Activated naive CD4-positive, alpha-beta T cell treated with anti-CD3 and anti-CD28 coated beads for 36 hours (primary cell): Measurements from ENCODE around the gene NAT8. TPM values are rescaled to one million over a fixed set of nuclear protein-coding genes. Genes with fewer than 3 reads are reported as not detected.
"Not testable (repeated sequence)": the region's sequence is repeated elsewhere in the genome, so short reads cannot be mapped to it uniquely, and the experiment has no call there.

Source experiments
- CTCF ChIA-PET: fragments of 350-600 bp; sonication (Branson Sonifier 250); formaldehyde crosslinking; loops from one replicate; lab custom pipeline; 2021; ENCODE audit warnings: antibody characterized with exemption; lab: Charles Lee
- DNase-seq: peaks from one replicate; pipeline ENCODE4 v3.0.0-alpha.2; 2020
- H3K27ac Mint-ChIP-seq: one replicate; pipeline ENCODE4 v1.8.0; 2021; ENCODE audit warnings: mild to moderate bottlenecking, mixed read lengths
- H3K27me3 Mint-ChIP-seq: one replicate; pipeline ENCODE4 v1.8.0; 2021; ENCODE audit warnings: low read depth, mixed read lengths
- H3K36me3 Mint-ChIP-seq: one replicate; pipeline ENCODE4 v1.8.0; 2021; ENCODE audit warnings: low read depth, mixed read lengths
- H3K4me1 Mint-ChIP-seq: one replicate; pipeline ENCODE4 v1.8.0; 2021; ENCODE audit warnings: low read depth, mixed read lengths
- H3K4me3 Mint-ChIP-seq: one replicate; pipeline ENCODE4 v1.8.0; 2021; ENCODE audit warnings: mild to moderate bottlenecking, moderate library complexity, mixed read lengths
- H3K9me3 Mint-ChIP-seq: one replicate; pipeline ENCODE4 v1.8.0; 2021; ENCODE audit warnings: mixed read lengths
- intact Hi-C: fragments of 100-400 bp; cut with micrococcal nuclease; formaldehyde crosslinking; loops from one replicate; pipeline ENCODE4 v1.15.1; 2023
- total RNA-seq, 2 experiments: library from RNA; stranded (reverse); gene quantifications; one replicate each; pipeline ENCODE4 v1.2.3, GENCODE V29; 2021

The NAT8 gene, protein sequence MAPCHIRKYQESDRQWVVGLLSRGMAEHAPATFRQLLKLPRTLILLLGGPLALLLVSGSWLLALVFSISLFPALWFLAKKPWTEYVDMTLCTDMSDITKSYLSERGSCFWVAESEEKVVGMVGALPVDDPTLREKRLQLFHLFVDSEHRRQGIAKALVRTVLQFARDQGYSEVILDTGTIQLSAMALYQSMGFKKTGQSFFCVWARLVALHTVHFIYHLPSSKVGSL
- total RNA-seq = not detected

DNA sequence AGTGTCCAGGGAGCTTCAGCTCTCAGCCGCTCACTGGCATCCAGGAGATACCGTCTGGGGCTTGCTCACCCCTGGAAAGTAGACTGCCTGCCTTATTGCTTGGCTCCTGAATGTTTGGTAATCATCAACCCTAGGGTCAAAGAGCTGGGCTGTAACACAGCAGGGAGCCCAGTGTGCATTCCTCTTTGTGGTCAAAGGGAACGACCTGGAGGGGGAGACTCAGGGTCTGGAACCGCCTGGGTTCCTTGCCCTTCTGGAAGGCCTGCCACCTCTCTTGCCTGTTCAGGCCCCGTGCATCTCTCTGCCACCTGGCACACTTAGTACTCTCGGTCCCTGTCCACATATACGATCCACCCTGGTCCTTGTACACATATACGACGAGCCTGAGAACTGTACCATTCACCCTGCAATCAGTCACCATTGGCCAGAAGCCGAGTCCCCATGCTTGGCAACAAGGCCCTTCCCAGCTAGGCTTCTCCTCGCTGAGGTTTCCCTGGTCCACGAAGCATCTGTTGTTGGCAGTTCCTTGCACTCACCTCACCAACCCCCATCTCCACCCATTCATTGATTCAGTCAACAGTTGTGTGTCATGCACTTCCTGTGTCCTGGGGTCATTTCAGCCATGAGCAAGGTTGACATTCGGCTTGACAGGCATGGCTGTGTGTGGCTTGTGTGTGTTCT is at the start of gene NAT8:
Gene NAT8 (minus strand): TSS at position 85 of the 681 bp plus-strand sequence. CDS start 794 bp downstream, outside the sequence.
- peaks cover 12% of the 10 kb centered on the region for H3K27me3 Mint-ChIP-seq
- no peak for DNase-seq

DNA sequence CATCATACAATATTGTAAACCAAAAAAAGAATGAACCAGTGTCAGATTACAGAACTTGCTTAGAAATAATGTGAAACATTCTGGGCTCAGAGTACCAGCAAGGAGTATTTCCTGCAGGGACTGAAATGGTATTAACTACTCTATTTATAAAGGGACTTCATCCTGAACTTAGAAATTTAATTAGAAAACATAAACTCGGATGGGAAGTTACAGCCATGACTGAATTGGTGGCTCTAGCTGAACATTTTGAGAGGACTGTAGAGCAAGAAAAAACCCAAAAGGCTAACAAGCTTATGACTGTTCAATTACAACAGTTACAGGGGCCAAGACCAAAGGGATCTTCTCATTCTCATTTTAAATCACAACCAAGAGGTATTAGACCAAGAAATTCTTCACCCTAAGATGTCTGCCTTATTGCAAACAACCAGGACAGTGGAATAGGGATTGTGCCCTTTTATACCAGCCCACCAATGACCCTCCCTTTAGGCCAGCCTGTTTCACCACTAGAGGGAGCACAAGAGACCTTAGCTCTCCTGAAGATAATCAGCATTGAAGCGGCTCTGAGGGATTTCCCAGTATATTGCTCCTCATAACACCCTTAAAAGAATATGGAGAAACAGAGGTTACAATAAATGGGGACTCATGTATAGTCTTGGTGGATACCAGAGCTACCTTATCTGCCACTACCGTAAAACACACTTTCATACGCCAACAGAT is 48.3 kb upstream of the NAT8 start:
- H3K4me3 Mint-ChIP-seq, H3K36me3 Mint-ChIP-seq, H3K4me1 Mint-ChIP-seq, H3K27ac Mint-ChIP-seq, intact Hi-C loops, H3K9me3 Mint-ChIP-seq, H3K27me3 Mint-ChIP-seq: not testable (repeated sequence)
- CTCF ChIA-PET = interaction anchor here (1.5 to 1.8 kb wide), 2 partner anchors 10 to 11 kb away, joined by 5 to 12 read pairs; no protein-coding TSS in a partner anchor
- peak; percentile 45 for DNase-seq

More for the DNA sequence above, at the start of gene NAT8:
- intact Hi-C loops = no loop called here
- Mint-ChIP-seq H3K4me1 (no peaks in the 10 kb centered on the region), H3K36me3 (peaks cover 1% of the 10 kb centered on the region), H3K9me3 (peaks cover 13% of the 10 kb centered on the region), H3K27ac (no peak within 1 kb of the TSS), H3K4me3 (no peak within 1 kb of the TSS)
- CTCF ChIA-PET = interaction anchor here (1.1 kb wide), 1 partner anchor 12 kb away, joined by 3 read pairs; no protein-coding TSS in a partner anchor

- H3K27ac Mint-ChIP-seq, H3K36me3 Mint-ChIP-seq, H3K9me3 Mint-ChIP-seq, H3K4me1 Mint-ChIP-seq, DNase-seq, H3K27me3 Mint-ChIP-seq, intact Hi-C loops, H3K4me3 Mint-ChIP-seq: not testable (repeated sequence)
- CTCF ChIA-PET = interaction anchor here (1.4 kb wide), 1 partner anchor 133 kb away, joined by 4 read pairs; no protein-coding TSS in a partner anchor
Observed at GRCh38 chr2:73688494-73688893, 46.3 kb upstream of the NAT8 start.

DNA sequence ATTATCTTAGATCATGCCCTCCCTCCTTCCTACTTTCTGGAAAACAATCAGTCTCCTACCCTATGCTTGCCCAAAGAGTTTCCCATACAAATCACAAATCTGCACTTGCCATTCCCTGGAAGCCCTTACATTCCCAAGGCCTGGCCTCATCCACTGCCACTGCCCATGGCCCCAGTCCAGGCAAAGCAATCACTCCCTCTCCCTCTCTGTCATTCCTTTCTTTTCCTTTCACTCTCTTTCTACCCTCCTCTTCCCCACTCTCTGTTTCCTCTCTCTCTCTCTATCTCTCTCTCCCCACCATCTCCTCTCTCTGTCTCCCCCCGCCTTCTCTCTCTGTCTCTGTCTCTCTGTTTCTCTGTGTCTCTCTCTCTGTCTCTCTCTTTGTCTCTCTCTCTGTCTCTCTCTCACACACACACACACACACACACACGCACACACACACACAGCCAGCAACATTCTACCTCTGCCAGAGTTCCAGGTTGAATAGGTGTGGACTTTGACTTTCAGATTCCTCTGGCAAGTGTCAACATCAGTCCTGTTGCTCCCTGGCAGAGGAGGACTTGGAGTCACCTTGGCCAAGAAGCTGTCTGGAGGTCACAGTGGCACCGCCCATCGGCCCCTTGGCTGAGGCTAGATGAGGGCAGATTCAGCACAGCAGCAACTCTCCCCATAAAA is 43.7 kb upstream of the NAT8 start:
- no peak for DNase-seq
- intact Hi-C loops = no loop called here
- CTCF ChIA-PET = interaction anchor here (0.6 kb wide), 1 partner anchor 59 kb away, joined by 4 read pairs; no protein-coding TSS in a partner anchor

DNA sequence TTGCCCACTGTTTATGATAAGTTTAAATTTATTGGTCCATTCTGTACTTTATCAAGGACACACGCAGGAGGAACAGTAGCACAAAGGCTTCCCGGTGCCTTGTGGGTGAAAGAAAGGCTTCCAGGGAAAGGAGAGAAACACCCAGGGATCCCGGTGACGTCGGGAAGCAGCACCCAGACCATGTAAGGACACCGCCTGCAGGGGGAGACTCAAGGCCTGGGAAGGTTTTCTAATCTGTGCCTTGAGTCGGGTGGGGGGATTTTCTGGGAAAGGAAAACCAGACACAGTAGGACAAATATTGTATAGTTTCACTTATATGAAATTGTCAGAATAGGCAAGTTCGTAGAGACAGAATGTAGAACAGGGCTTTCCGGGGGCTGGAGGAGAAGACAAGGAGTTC is 42.7 kb upstream of the NAT8 start:
- H3K4me1 Mint-ChIP-seq, H3K9me3 Mint-ChIP-seq, CTCF ChIA-PET, intact Hi-C loops, DNase-seq, H3K27me3 Mint-ChIP-seq, H3K36me3 Mint-ChIP-seq, H3K27ac Mint-ChIP-seq, H3K4me3 Mint-ChIP-seq: not testable (repeated sequence)

More for the DNA sequence above, 43.7 kb upstream of the NAT8 start:
- no peaks in the 10 kb centered on the region for H3K4me1 Mint-ChIP-seq
- H3K27ac Mint-ChIP-seq = no peak overlapping the region
- no peaks in the 10 kb centered on the region for H3K27me3 Mint-ChIP-seq
- peaks cover 2% of the 10 kb centered on the region for H3K36me3 Mint-ChIP-seq
- no peak overlapping the region for H3K4me3 Mint-ChIP-seq
- H3K9me3 Mint-ChIP-seq = peaks cover 7% of the 10 kb centered on the region

DNA sequence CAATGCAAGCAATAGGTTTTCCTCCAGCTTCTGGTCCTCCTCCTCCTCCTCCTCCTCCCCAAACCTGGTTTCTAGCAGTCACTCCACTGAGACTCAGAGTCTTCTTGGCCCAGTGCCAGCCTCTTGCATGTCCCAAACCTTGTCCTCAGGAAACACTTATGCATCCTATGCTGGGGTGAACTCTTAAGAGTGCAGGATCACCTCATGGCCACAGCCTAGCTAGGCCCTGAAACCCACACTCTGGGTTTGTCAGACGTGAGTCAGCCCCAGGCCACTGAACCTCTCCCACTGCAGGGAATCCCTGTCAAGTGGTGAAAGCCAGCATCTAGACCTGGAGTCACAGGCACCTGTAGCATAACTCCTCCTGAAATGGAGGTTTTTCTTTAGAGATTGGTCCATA is 42.1 kb upstream of the NAT8 start:
- H3K27me3 Mint-ChIP-seq, H3K27ac Mint-ChIP-seq, intact Hi-C loops, H3K4me1 Mint-ChIP-seq, H3K9me3 Mint-ChIP-seq, H3K36me3 Mint-ChIP-seq, CTCF ChIA-PET, DNase-seq, H3K4me3 Mint-ChIP-seq: not testable (repeated sequence)

DNA sequence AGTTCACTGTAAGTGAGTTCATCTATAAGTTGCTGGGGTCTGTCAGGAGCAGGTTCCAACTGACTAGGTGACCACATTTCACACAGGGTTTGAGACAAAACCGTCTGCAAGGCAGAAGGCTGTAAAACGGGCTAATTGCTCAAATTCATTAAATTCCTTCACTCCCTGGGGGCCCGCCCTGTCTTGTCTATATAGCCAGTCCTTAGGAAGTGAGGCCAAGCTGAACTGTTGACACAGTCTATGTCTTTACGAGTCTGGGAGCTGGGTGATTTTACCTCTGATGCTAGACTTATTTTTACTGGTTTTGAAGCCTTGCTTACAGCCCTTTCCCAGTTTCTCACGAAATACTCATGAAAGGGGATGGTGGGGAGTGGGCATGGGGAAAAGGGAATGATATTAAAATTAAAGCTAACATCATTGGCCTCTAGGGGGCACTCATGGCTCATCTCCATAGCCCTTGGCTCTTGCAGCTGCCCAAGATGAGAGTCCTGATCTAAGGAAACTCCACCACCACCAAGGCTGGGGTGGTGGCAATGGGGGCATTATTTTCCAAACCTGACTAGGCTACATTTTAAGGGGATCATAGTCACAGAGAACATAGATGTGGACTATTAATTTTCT is 37.8 kb upstream of the NAT8 start:
- H3K36me3 Mint-ChIP-seq, H3K4me3 Mint-ChIP-seq, H3K27ac Mint-ChIP-seq, H3K9me3 Mint-ChIP-seq, H3K4me1 Mint-ChIP-seq, H3K27me3 Mint-ChIP-seq: not testable (repeated sequence)
- CTCF ChIA-PET = interaction anchor here (0.6 to 2.4 kb wide), 15 partner anchors 9 to 804 kb away, joined by 3 to 12 read pairs (median 3); no protein-coding TSS in a partner anchor
- intact Hi-C loops = loop anchor here (1.0 to 2.0 kb wide), 3 partner anchors 100 to 467 kb away; partner anchors contain the start of genes BOLA3 and DUSP11
- peak; percentile 61 for DNase-seq

DNA sequence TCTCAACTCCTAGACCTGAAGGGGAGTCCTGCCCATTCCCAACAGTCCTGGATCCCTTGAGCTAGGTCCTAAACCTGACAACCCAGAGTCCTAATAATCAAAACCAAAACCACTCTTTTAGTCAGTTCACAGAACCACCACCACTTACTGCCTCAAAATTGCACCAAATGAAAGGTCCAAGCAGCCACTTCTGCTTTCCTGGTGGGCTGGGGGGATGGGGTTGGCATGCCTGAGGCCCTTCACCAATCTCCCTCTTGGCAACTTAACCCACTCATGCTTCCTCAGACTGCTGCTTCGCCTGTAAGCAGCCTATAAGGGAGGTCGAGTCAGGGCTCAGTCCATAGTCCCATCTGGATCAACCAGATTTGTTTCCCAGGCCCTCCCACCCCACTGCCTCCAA is 37.0 kb upstream of the NAT8 start:
- H3K27ac Mint-ChIP-seq, intact Hi-C loops, H3K4me3 Mint-ChIP-seq, H3K9me3 Mint-ChIP-seq, DNase-seq, H3K4me1 Mint-ChIP-seq, H3K36me3 Mint-ChIP-seq, H3K27me3 Mint-ChIP-seq: not testable (repeated sequence)
- CTCF ChIA-PET = interaction anchor here (1.3 to 2.4 kb wide), 7 partner anchors 10 to 145 kb away, joined by 3 to 12 read pairs (median 4); no protein-coding TSS in a partner anchor

DNA sequence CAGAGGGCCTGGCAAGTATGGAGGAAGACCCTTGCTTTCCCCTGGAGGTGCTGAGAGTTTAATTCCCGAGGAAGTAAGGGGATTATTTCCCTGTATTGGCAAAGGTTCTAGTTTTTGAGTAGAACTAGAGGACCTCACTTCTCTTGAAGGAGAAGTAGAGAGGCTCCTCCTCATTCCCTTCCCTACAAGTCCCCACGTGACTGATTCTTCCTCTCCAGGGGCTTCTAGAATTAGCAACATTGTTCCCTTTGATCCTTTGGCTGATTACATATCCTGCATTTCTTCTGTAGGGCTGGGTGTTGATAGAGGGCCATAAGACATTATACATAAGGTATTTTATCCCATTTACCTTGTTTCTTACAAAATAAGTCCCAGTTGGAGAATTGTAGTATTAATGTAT is 35.8 kb upstream of the NAT8 start:
- CTCF ChIA-PET = interaction anchor here (1.5 kb wide), 1 partner anchor 146 kb away, joined by 3 read pairs; no protein-coding TSS in a partner anchor
- H3K4me1 Mint-ChIP-seq, H3K27me3 Mint-ChIP-seq, H3K36me3 Mint-ChIP-seq, H3K4me3 Mint-ChIP-seq, DNase-seq, H3K9me3 Mint-ChIP-seq, H3K27ac Mint-ChIP-seq, intact Hi-C loops: not testable (repeated sequence)

- H3K4me1 Mint-ChIP-seq = not testable (repeated sequence)
Observed at GRCh38 chr2:73676211-73676610, 34.0 kb upstream of the NAT8 start.

DNA sequence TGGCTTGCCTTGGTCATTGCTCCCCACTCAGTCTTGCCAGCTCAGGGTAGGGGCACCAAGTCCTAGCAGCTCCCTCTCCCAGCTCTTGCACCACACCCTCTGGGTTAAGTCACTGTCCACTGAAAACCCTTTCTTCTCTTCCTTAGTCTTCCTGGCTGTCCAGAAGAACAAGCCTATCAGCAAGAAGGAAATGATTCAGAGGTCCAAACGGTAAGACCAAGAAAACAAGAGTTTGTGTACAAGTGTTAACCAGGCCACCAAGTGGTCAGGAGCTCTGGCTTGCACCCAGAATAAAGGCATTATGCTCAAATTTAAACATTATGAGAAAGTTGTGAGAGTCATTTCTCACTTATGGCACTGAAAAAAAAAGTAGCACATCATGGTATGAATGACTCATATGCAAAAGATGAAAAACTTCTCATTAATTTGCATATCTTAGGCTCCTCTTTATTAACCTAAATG is 32.5 kb upstream of the NAT8 start:
- CTCF ChIA-PET = interaction anchor here (1.5 kb wide), 1 partner anchor 149 kb away, joined by 4 read pairs; no protein-coding TSS in a partner anchor
- H3K36me3 Mint-ChIP-seq, H3K9me3 Mint-ChIP-seq, H3K4me3 Mint-ChIP-seq, H3K27ac Mint-ChIP-seq, H3K4me1 Mint-ChIP-seq, H3K27me3 Mint-ChIP-seq: not testable (repeated sequence)
- DNase-seq = peak; percentile 24
- intact Hi-C loops = loop anchor here (1.0 kb wide), 1 partner anchor 60 kb away; no protein-coding TSS in a partner anchor

More at GRCh38 chr2:73676211-73676610, 34.0 kb upstream of the NAT8 start:
- DNase-seq, H3K4me3 Mint-ChIP-seq, H3K27ac Mint-ChIP-seq, H3K27me3 Mint-ChIP-seq, H3K9me3 Mint-ChIP-seq, intact Hi-C loops, H3K36me3 Mint-ChIP-seq, CTCF ChIA-PET: not testable (repeated sequence)
